GM12873 (cell line): ENCODE measurements around the gene ME3.

ENCODE experiments used
- TF ChIP-seq, protein P1 (sequence below): IDR thresholded peaks from 2 replicates; pipeline ENCODE4 v1.5.1; 2012; ENCODE audit warnings: low read depth, mild to moderate bottlenecking, moderate library complexity, low read length, control low read depth; ENCODE audit not compliant: insufficient read depth; ENCODE audit errors: missing control alignments

ME3 gene

DNA sequence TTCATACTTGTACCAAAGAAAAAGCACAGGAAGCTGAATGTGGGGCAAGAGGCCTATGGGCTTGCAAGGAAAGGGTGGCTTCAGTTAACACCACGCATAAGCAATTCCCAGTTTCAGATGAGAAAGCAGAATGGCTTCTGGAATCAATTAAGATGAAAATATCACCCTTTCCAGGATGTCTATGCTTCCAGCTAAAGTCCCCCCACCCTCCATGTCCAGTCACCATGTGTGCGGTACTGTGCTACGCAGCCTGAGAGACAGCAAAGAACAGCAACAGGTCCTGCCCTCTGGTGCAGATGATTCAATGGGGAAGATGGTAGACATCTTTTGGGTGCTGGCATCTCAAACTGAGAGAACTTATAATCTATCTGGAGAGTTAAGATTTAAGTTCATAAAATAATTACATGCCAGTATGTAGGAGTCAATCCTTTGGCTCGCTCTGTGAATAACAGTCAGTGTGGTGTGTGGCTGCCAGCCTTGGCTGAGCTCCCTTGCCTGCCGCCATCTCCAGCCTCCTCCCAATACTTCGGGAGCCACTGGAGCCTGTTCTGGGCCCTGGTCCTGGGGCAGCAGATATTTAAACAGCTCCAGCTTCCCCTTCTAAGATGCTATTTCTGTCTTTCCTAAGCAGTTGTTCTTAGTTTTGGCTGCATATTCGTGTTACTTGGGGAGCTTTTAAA is 44.5 kb downstream of the ME3 start:
- TF ChIP-seq, protein P1, sequence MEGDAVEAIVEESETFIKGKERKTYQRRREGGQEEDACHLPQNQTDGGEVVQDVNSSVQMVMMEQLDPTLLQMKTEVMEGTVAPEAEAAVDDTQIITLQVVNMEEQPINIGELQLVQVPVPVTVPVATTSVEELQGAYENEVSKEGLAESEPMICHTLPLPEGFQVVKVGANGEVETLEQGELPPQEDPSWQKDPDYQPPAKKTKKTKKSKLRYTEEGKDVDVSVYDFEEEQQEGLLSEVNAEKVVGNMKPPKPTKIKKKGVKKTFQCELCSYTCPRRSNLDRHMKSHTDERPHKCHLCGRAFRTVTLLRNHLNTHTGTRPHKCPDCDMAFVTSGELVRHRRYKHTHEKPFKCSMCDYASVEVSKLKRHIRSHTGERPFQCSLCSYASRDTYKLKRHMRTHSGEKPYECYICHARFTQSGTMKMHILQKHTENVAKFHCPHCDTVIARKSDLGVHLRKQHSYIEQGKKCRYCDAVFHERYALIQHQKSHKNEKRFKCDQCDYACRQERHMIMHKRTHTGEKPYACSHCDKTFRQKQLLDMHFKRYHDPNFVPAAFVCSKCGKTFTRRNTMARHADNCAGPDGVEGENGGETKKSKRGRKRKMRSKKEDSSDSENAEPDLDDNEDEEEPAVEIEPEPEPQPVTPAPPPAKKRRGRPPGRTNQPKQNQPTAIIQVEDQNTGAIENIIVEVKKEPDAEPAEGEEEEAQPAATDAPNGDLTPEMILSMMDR = no peak

DNA sequence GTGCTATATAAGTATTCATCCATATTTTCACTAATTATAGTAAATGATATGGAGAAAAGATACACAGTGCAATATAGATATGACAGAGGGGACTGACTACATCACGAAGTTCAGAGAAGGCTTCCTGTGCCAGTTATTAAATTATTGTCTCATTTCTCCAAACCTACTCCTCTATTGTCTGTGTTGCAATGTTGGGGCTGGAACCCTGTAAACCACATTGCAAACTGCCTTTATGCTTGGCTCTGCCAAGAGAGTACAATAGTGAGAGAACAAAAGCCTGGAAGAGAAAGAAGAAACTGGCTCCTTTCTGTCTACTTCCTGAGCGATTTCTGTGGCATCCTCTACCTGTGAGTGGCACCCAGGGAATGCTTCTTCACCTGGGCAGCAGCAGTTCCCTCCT is 46.4 kb downstream of the ME3 start:
- TF ChIP-seq, protein P1 = no peak

DNA sequence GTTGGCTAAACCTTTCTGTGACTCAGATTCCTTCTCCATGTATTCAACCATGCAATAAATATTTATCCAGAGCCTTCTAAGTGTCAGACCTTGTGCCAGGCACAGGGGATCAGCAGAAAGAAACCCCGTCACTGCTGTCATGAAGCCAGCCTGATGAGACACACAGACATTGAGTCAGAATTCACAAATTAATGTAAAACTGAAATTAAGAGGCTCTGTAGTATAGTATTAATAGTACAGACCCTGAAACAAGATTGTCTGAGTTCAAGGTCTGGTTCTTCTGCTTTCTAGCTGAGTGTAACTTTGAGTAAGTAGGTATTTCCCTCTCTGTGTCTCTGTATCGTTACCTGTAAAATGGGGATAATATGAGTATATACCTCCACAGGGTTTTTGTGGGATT is 46.9 kb downstream of the ME3 start:
- TF ChIP-seq, protein P1 = no peak

DNA sequence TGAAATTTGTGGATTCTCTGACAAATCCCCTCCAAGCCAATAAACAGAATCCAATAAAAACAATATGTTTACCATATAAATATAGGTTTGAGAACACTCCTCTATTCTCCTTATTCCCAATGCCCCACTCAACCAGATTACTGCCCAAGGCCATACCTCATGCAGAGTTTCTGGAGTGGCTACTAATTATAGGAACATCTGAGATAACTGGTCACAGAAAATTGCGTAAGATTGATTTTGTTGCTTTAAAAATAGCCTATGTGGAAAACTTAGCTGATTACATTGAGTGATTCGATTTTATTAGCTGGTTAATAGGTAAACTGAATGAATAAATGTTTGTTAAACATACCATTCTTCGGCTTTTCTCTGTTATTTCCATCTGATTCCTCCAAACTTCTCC is 48.0 kb downstream of the ME3 start:
- TF ChIP-seq, protein P1 = no peak

DNA sequence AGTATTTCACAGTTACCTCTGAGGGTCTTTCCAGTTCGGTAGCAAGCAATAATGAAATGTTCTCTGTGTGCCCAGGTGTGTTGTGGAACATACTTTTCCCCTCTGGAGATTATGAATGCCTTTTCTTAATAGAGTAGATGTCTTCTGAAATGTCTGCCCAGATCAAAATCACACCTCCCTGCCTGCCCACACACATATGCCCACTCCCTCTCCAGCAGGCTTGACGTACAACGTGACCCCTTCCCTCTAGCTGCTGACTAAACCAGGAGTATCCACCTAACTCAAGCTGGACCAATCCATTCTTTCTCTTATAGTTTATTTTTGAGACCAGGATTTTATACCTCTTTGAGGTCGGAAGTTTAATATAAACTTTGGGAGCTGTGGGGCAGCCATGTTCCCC is 48.7 kb downstream of the ME3 start:
- TF ChIP-seq, protein P1 = no peak

DNA sequence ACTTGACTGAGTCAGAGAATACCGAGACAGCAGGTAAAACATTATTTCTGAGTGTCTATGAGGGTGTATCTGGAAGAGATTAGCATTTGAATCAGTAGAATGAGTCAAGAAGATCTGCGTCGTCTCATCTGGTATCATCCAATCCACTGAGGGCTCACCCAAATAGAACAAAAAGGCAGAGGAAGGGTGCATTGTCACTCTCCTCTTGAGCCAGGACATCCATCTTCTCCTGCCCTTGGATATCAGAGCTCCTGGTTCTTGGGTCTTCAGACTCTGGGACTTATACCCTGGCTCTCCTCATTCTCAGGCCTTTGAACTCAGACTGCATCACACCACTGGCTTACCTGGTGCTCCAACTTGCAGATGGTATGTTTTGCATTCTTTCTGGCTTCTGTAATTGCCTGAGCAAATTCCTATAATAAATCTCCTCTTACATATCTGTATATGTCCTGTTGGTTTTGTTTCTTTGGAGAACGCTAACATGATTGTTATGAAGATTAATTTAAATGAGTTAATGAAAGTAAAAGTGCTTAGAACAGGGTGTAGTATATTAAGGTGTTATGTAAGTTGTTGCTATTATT is 49.3 kb downstream of the ME3 start:
- TF ChIP-seq, protein P1 = no peak

DNA sequence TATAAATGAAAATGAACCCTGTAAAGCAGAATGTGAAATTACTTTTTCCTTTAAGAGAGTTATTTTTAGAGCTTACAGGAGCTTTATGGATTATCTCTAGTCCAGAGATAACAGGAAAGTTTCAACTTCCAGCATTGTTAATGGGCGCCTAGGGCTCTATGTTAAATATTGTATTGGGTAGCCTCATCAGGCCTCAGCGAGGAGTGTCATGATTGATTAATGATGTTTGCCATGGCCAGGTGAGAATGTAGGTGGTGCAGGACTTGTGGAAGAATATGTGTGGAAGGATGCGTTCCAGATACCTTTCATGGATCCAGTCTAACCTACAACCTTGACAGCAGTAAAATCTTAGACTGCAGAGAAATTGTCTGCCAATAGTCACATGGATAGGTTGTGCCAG is 50.6 kb downstream of the ME3 start:
- TF ChIP-seq, protein P1 = no peak
